ENCODE results near the gene ZP4.

ZP4 gene

DNA sequence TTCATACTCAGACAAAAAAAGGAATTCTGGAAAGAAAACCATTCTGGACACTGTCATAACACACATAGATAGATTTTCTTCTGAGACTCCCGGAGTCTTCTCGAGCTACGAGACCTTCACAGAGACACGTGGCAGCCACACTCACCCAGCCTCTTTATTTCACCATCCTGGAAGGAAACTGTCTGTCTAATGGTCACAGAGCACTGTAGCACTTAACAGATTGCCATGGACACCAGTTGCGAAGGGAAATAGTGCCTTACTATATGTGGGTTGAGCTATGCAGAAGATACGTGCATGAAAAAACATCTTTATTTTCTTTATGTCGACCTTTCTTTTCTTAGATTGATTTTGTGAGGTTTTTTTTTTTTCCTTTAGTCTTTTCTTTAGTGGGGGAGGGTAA, 57.9 kb downstream of the ZP4 start:
- TF ChIP-seq, protein P1, sequence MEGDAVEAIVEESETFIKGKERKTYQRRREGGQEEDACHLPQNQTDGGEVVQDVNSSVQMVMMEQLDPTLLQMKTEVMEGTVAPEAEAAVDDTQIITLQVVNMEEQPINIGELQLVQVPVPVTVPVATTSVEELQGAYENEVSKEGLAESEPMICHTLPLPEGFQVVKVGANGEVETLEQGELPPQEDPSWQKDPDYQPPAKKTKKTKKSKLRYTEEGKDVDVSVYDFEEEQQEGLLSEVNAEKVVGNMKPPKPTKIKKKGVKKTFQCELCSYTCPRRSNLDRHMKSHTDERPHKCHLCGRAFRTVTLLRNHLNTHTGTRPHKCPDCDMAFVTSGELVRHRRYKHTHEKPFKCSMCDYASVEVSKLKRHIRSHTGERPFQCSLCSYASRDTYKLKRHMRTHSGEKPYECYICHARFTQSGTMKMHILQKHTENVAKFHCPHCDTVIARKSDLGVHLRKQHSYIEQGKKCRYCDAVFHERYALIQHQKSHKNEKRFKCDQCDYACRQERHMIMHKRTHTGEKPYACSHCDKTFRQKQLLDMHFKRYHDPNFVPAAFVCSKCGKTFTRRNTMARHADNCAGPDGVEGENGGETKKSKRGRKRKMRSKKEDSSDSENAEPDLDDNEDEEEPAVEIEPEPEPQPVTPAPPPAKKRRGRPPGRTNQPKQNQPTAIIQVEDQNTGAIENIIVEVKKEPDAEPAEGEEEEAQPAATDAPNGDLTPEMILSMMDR (conservative IDR thresholded peaks at IDR 0.05; ENCODE audit: low read length) = no peak
- no peak overlapping the region for H3K4me3 ChIP-seq (ENCODE audit: low read length)
- DNase-seq (ENCODE audit: low read depth) = no peak

All from AG10803 (cell line).